ENCODE results near the gene CNOT1.
"Not testable (repeated sequence)": the region's sequence is repeated elsewhere in the genome, so short reads cannot be mapped to it uniquely, and the experiment has no call there.

CNOT1 gene

DNA sequence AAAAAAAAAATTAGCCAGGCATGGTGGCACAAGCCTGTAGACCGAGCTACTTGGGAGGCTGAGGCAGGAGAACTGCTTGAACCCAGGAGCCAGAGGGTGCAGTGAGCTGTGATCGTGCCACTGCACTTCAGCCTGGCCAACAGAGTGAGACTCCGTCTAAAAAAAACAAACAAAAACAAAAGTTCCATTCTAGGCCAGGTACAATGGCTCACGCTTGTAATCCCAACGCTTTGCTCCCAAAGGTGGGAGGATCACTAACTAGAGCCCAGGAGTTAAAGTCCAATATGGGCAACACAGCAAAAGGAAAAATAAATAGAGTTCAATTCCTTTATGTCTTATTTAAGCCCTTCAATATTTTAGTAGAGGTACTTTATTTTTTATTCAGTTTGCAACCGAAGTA, 47.5 kb downstream of the CNOT1 start:
- DNase-seq (ENCODE audit: low spot score), result no peak

DNA sequence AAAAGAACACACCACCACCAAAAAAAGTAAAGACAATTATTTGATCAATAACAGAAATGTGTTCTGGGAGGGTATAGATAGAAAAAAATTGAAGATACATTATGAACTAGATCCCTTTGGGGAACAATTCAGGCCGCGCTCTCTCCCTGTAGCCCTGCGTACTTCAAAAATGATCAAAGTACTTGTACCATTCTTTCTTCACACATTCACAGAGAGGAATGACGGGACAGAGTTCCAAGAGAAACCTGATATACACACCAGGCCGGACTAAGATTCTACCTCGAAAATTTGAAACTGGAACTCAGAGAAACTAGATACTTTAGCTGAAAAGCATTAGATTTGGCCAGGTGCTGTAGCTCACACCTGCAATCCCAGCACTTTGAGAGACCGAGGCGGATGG, 50.0 kb downstream of the CNOT1 start:
- DNase-seq (ENCODE audit: low spot score), result no peak

DNA sequence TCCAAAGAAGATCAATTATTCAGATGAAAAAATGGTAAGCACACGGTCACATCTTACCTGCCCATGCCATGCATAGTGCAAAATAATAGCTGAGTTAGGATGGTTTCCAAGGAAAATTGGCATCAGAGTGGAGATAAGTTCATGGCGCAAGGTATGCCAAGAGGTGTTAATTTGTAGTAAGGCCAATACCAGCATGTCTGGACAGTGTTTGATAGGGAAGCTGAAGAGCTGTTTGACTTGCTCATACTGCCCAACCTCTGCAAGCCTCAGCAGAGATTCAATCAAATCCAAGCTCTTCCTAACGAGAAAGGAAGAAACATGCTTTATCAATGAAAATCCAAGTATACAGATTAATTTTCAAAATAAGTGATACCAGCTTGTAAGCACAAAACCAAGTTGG, 51.0 kb downstream of the CNOT1 start:
- no peak for DNase-seq (ENCODE audit: low spot score)

DNA sequence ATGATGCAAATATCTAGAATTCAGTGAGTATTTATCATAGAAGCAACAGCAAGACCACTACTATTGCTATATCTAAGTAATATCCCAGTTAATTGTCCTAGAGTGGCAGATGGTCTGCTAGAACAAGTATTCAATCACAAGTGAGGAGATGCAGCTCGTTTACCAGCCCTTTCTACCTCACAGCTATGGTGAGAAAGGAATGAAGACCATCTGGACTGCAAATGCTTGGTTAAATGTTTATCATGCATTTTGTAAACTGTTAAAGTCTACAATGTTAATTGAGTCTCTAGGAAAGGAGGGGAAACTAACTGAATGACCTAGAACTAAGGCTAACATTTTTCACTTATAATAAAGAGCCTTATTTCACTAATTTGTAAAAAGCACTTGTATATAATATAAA, 52.5 kb downstream of the CNOT1 start:
- DNase-seq (ENCODE audit: low spot score), result no peak

DNA sequence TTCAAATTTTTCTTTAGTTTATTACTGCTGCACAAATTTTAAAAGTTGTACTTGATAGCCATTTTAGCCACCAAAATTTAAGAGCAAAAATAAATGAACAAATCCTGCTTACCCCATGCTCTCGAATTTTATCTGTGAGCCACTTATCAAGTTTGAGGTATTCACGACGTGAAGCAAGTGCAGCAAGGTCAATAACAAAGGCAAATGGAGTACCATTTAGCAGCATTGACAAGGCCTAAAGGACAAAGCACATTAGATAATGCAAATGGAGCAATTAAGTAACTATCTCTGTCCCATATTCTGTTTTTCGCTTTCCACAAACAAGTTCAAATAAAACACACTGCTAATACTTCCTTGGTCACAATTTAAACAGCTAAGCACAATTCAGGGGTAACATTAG, 54.7 kb downstream of the CNOT1 start:
- DNase-seq (ENCODE audit: low spot score), result no peak

DNA sequence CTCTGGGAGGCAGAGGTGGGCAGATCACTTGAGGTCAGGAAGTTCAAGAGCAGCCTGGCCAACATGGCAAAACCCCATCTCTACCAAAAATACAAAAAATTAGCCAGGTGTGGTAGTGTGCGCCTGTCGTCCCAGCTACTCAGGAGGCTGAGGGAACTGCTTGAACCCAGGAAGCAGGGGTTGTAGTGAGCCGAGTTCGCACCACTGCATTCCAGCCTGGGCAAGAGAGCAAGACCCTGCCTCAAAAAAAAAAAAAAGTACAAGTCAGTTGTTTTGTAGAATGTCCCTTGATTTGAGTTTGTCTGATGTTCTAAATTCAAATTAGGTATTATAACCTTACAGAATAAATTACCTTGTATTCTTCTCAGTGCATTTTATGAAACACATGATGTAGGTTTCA, 63.9 kb downstream of the CNOT1 start:
- DNase-seq (ENCODE audit: low spot score), result not testable (repeated sequence)

DNA sequence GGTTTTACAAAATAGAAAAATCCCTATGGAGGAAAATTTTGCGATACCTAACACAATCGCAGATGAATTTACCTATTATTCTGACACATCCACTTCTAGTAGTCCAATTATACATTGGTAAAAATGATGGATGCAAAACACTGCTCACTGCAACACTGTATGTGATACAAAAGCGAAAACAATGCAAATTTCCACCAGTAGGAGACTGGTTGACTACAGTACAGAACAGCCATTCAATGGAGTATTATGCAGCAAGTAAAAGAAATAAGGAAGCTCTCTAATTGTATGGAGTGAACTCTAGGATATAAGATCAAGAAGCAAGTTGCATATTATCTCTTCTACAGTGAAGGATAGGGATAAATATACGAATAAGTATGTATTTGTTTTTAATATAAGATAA, 65.9 kb downstream of the CNOT1 start:
- no peak for DNase-seq (ENCODE audit: low spot score)

DNA sequence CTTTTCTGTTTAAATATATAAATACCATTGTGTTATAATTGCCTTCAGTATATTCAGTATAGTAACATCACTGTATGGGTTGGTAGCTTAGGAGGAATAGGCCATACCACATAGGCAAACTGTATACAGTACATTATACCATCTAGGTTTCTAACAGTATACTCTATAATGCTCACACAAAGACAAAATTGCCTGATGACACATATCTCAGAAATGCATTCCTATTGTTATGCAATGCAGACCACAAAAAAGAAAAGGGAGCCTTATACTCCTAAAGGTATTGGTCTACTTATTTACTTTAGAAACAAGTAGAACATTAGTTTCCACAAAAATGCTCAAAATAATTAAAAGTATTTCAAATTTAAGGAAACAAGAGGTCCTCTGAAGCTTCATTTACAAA, 66.4 kb downstream of the CNOT1 start:
- DNase-seq (ENCODE audit: low spot score), result peak; percentile 27

DNA sequence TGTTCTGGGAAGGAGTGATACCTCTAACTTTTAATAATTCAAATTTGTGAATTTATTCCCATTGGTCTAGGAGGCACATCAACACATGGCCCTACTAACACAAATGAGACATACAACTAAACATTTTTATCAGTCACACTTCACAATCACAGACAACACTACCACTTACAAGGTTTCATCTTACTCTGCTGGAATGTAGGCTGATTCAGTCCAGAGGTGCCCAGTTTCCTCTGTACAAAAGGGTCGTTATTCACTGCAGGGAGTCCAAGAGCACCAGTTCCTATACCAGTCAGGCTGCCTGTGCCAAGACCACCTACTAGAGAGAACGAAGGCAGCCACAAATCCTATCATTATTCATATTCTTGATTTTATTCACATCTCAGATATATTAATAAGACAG, 72.9 kb downstream of the CNOT1 start:
- DNase-seq (ENCODE audit: low spot score), result no peak

DNA sequence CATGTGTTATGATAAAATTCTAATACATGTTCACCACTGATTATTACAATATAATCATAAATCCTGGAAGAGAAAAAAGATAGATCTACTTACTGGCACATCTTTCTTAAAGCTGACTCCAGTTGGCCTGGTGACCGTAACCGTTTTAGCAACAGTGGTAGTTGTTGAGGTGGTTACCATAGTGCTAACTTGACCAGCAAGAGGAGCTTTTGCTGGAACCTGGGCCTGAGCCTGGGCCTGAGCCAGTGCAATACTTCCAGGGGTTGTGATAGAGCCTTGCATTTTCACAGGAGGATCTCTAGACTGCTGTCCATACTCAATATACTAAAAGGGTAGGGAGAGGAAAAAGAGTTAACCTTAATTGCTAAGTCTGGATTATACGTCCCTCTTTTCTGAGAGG, 78.1 kb downstream of the CNOT1 start:
- DNase-seq (ENCODE audit: low spot score), result no peak

DNA sequence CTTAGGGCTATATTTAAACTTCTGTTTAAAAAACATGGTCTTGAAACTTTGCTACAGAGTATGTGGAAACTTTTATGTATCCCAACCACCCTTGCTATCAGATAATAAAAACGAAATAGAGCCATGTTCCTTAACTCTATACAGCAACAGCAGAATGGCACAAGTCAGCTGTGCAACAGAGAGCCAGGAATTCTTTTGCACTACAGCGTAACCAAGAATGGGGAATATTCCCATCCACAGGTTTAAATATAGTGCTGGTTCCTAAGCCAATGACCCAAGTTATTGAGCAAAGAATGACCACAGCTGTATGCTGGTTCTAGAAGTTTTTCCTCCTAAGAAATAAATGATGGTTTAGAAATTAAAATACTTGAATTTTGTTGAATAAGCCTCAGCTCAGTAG, 81.2 kb downstream of the CNOT1 start:
- no peak for DNase-seq (ENCODE audit: low spot score)

DNA sequence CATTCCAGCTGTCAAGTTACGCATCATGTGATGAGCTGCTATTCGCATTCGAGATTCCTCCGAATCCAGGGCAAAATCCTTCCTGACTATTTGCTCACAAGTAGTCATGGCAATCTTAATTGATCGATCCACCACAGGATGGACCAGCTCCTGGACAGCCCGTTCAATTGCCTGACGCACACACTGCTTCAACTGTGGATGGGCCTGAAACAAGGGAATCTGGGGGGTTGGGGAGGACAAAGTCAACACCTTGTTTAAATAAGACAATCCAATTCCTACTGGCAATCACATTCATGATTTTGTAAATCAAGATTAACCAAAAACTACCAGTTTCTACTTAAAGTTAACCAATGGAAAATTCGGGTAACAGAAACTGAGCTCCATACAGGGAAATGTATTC, 85.9 kb downstream of the CNOT1 start:
- no peak for DNase-seq (ENCODE audit: low spot score)

DNA sequence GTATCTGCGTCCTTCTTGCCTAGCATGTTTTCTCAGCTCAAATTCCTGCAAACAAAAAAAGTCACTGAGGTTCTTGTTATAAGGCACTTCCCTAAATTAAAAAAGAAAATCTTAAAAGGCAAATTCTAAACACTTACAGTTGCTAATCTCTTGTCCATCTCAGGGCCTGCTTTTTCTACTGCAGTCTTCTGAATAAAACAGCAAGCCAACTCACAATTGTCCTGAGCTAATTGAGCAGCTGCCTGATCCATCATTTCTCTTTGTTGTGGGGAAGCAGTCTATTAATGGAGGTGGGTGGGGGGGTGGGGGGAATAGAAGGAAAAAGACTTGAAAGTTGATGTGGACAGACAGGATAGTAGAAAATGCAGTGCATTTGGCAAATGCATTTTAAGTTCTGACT, 87.3 kb downstream of the CNOT1 start:
- DNase-seq (ENCODE audit: low spot score), result no peak

DNA sequence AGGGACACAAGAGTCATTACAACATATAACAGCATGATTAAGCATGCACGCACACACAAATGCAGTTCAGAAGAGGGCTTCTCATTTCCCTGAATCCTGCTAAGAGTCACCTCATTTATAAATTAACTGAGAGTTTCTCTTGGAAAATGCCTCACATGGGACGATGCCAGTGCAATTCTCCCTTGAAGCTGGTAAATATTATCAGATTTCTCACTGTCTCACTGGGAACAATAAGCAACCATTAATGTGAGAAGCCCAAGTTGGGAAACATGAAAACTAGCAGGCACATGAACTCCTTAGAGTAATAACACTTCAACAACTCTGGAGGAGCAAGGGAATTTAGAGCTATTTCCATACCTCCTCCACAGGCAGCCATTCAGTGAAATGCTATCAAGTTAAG, 87.9 kb downstream of the CNOT1 start:
- DNase-seq (ENCODE audit: low spot score), result no peak

DNA sequence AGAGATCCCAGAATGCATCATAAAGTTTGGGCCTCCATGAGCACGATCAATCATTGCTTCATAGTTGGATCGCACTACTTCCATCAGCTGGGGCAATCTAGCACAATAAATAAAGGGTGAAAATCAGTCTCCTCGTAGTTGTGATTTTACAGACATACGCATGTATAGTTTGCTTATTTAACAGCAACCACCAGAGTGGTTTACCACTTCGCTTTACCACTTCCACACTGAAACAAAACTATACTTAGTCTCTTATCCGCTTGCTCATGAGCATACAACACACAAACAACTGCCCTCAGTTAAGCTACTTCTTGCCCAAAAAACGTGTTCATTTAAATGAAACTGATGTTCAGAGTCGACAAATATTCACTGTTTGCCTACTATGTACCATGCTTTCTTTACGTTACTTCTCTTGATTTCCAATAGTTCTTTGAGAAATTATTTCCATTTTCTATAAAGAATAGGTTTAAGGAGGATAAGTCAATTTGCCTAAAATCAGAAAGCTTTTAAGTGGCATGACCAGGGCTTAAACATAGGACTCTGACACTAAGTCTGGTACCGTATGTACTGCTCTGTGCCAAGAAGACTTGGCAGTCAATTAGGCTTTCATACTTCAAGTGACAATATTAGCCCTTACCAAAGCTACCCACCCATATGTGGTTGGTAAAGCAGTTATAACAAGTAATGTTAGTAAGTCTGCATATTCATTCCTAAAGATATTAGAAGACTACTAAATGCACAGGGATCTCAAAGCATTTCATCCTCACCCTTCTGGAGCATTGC, 92.3 kb downstream of the CNOT1 start:
- DNase-seq (ENCODE audit: low spot score), result no peak

DNA sequence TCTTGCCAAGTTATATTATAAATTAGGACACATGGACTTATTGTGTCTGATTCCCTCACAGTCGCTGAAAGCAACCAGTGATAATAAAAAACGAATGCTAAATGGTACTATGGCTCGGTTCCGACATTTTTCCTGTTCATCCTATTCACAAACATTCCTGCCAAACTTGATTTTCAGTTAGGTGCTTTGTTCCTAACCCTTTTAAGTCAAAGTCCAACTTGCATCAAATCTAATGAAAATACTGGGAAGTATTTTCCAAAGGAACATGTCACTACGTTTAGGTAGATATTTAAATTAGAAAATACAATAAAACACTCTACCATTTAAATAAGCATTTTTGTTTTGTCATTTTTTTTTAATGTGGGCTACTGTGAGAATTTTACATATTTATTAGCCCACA, 93.3 kb downstream of the CNOT1 start:
- no peak for DNase-seq (ENCODE audit: low spot score)

DNA sequence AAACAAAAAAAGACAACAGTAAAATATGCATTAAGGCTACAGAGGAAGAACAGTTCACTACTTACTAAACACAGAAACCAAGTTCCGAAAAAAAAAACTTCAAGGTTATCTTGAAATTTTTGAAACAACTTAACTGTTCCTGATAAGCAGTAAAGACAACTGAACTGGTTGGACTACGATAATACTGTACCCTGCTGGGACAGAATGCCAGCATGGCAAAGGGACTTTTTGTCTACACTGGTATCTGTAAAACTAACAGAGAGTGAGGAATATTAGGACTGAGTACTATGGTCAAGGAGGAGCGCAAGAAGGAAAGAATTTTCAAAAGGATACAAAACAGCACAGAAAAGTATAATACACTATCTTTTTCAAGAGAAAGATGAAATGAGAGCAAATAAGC, 94.5 kb downstream of the CNOT1 start:
- DNase-seq (ENCODE audit: low spot score), result no peak

DNA sequence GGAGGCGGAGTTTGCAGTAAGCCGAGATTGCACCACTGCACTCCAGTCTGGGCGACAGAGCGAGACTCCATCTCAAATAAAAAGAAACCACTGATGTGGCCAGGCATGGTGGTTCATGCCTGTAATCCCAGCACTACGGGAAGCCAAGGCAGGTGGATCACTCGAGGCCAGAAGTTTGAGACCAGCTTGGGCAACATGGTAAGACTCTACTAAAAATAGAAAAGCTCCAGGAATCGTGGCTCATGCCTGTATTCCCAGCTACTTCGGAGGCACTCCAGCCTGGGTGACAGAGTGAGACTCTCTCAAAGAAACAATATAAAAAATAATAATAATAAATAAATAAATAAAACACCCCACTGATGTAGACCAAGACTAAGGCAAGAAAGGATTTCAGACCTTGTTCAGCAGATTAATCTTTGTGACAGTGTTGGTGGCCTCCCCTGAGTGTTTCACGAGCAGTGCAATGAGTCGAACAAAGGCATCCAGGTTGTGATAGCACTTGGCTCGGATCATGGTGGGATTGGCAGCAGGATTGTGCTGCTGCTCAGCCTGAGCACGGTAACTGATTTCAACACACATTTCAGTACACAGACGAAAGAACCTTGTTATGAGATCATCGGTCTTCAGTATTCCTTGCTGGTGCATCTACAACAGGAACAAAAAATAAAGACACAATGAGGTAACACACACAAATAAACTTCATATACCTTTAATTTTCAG, 95.7 kb downstream of the CNOT1 start:
- no peak for DNase-seq (ENCODE audit: low spot score)

DNA sequence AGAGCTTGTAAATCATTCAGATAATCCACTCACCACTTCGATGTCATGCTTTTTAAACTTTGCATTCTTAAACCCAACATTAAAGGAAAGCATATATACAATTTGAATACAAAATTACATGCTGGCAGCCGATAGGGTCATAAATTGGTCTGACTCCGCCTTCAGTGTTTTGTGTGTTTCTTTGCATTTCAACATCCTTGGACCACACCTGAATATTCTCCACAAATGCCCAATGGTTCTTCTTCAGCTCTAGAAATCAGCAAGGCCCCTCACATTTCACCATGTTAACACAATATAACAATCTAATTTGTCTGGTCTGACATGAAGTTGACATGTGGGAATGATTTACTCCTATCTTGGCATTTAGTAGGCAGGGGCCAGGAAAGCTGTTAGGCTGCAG, 97.2 kb downstream of the CNOT1 start:
- no peak for DNase-seq (ENCODE audit: low spot score)

DNA sequence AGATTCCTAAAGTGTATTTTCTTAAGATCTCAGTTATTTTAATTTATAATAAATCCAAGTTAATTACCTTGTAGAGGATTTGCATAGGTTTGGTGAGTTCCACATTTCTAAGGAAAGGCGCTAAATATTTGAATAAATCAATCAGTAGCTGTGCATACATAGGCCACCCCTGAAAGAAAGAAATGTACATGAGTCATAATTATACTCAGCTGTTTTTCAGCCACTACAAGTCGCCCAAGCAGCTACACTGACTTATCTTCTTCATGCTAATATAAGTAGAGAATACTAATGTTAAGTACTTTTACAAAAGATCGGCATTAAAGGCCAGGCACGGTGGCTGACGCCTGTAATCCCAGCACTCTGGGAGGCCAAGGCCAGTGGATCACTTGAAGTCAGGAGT, 99.4 kb downstream of the CNOT1 start:
- DNase-seq (ENCODE audit: low spot score), result no peak

DNA sequence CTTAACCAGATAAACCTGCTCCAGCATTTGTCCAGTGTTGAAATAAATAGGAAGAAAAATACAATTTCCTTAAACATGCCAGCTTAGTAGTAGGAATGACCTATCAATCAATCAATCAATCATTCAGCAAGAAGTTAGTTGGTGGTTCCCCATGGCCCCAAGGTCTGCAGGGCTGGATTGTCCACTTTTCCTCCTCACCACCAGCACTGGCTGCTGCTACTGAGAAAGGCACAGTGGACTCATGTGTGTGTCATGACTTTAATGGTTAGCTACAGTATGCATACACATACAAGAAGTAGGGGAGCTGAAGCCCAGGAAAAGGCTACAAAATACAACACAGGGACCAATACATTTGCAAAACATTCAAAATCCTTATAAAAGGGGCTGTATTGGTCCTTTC, 109.9 kb downstream of the CNOT1 start:
- no peak for DNase-seq (ENCODE audit: low spot score)

DNA sequence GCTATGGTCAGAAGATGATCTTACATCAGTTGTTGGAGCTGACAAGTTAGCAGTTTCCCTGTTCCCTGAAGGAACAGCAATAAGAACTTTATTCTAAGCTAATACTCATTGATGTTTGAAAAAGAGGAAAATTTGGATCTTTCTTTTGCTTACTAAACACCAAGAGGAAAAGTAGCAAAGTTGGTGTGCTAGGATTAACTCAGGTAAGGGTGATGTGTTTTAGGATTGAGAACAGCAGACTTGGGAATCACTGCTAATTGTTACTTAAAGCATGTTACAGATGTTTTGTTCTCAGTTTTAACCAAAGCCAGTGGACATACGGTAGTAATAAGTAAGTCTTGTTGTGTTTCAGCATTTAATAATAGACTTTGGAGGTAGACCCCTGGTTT, 110.7 kb downstream of the CNOT1 start:
- no peak for DNase-seq (ENCODE audit: low spot score)

DNA sequence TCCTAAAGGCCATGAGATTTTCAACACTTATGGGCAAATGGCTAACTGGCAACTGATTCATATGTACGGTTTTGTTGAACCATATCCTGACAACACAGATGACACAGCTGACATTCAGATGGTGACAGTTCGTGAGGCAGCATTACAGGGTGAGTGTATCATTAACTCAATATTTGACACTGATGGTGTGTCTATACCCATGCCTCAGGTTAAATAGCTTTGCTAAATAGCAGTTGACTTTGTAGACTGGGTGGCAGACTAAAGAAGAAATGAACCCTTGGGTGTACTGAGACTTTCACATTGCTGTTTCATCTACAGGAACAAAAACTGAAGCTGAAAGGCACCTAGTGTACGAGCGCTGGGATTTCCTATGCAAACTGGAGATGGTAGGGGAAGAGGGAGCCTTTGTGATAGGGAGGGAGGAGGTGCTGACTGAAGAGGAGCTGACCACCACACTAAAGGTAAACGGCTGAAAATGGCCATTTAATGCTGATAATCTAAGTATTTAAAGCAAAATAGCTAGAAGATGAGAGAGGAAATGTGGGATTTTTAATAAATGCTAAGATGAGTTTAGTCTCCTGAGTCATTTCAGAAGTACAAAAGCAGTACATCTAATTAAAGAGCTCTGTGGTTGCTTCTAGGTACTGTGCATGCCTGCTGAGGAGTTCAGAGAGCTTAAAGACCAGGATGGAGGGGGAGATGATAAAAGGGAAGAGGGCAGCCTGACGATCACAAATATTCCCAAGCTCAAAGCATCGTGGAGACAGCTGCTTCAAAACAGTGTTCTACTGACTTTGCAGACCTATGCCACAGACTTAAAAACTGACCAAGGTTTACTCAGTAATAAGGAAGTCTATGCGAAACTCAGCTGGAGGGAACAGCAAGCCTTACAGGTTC, 111.3 kb downstream of the CNOT1 start:
- no peak for DNase-seq (ENCODE audit: low spot score)

Measured in AG20443 (cell line).